Measurements from ENCODE around the gene ITGB3BP.
"Not testable (repeated sequence)": the region's sequence is repeated elsewhere in the genome, so short reads cannot be mapped to it uniquely, and the experiment has no call there.

The ITGB3BP gene

GRCh38 chr1:63522891-63523728, at the start of gene ITGB3BP, which contains the start of gene EFCAB7:
Gene ITGB3BP, minus strand, starts transcription at chr1:63523225. Its CDS starts 92 bp downstream, at chr1:63523133.
Gene EFCAB7, plus strand, starts transcription at chr1:63523525. Its CDS starts 2,048 bp downstream, at chr1:63525573.
- DNase-seq (ENCODE audit: low read depth in 2 of 2): peak; percentile 71 to 72

- DNase-seq (ENCODE audit: low read depth in 2 of 2): not testable (repeated sequence)
Observed at GRCh38 chr1:63572686-63573085, 49.7 kb upstream of the ITGB3BP start.

GRCh38 chr1:63569640-63570316, 46.8 kb upstream of the ITGB3BP start:
- no peak for DNase-seq (ENCODE audit: low read depth in 2 of 2)

GRCh38 chr1:63569068-63569467, 46.0 kb upstream of the ITGB3BP start:
- no peak for DNase-seq (ENCODE audit: low read depth in 2 of 2)

GRCh38 chr1:63563745-63564144, 40.7 kb upstream of the ITGB3BP start:
- DNase-seq (ENCODE audit: low read depth in 2 of 2): no peak

GRCh38 chr1:63559357-63559756, 36.3 kb upstream of the ITGB3BP start:
- DNase-seq (ENCODE audit: low read depth in 2 of 2): no peak

- peak in 1 of 2 donors; percentile 6 for DNase-seq (ENCODE audit: low read depth in 2 of 2)
Observed at GRCh38 chr1:63557365-63557987, 34.5 kb upstream of the ITGB3BP start.

GRCh38 chr1:63555480-63555879, 32.5 kb upstream of the ITGB3BP start:
- no peak for DNase-seq (ENCODE audit: low read depth in 2 of 2)

GRCh38 chr1:63548877-63549276, 25.9 kb upstream of the ITGB3BP start:
- no peak for DNase-seq (ENCODE audit: low read depth in 2 of 2)

- DNase-seq (ENCODE audit: low read depth in 2 of 2): no peak
Observed at GRCh38 chr1:63548303-63548702, 25.3 kb upstream of the ITGB3BP start.

- DNase-seq (ENCODE audit: low read depth in 2 of 2): no peak
Observed at GRCh38 chr1:63547621-63548294, 24.7 kb upstream of the ITGB3BP start.

GRCh38 chr1:63545780-63546179, 22.8 kb upstream of the ITGB3BP start:
- no peak for DNase-seq (ENCODE audit: low read depth in 2 of 2)

GRCh38 chr1:63537940-63538339, 14.9 kb upstream of the ITGB3BP start:
- no peak for DNase-seq (ENCODE audit: low read depth in 2 of 2)

GRCh38 chr1:63537006-63537405, 14.0 kb upstream of the ITGB3BP start:
- DNase-seq (ENCODE audit: low read depth in 2 of 2): no peak

- no peak for DNase-seq (ENCODE audit: low read depth in 2 of 2)
Observed at GRCh38 chr1:63534406-63534805, 11.4 kb upstream of the ITGB3BP start.

- DNase-seq (ENCODE audit: low read depth in 2 of 2): no peak
Observed at GRCh38 chr1:63533931-63534330, 10.9 kb upstream of the ITGB3BP start.

- DNase-seq (ENCODE audit: low read depth in 2 of 2): no peak
Observed at GRCh38 chr1:63532727-63533126, 9.7 kb upstream of the ITGB3BP start.

- no peak for DNase-seq (ENCODE audit: low read depth in 2 of 2)
Observed at GRCh38 chr1:63524201-63524600, 1.2 kb upstream of the ITGB3BP start.

GRCh38 chr1:63523738-63524137, 713 bp upstream of the ITGB3BP start:
- DNase-seq (ENCODE audit: low read depth in 2 of 2): no peak

- no peak for DNase-seq (ENCODE audit: low read depth in 2 of 2)
Observed at GRCh38 chr1:63516629-63517028, 6.4 kb downstream of the ITGB3BP start.

- no peak for DNase-seq (ENCODE audit: low read depth in 2 of 2)
Observed at GRCh38 chr1:63512584-63512983, 10.4 kb downstream of the ITGB3BP start.

- no peak for DNase-seq (ENCODE audit: low read depth in 2 of 2)
Observed at GRCh38 chr1:63509718-63510117, 13.3 kb downstream of the ITGB3BP start.
